Uterus (tissue), 4 donors: ENCODE measurements around the gene MX1. TPM values are rescaled to one million over a fixed set of nuclear protein-coding genes. Genes with fewer than 3 reads are reported as not detected.
A peak's percentile ranks its signal among the peaks of the same experiment; 100 is the strongest.

Experiments
- DNase-seq, 2 donors: peaks; one replicate each; pipeline ENCODE4 v3.0.0-alpha.2; 2019 to 2020
- H3K27ac ChIP-seq, 2 donors: fragments of 200-600 bp; sonication (generic); 1 replicate in 1 of 2; 2 replicates in 1 of 2; pipeline ENCODE4 v1.5.1; 2016 to 2018
- H3K27me3 ChIP-seq, 2 donors: fragments of 200-600 bp; sonication (generic); one replicate each; pipeline ENCODE4 v1.5.1; 2018 to 2019; ENCODE audit warnings: control low read depth in 1 of 2
- H3K36me3 ChIP-seq, 2 donors: fragments of 200-600 bp; sonication (generic); one replicate each; pipeline ENCODE4 v1.5.1; 2019; ENCODE audit warnings: control low read depth in 1 of 2
- H3K4me1 ChIP-seq, 2 donors: fragments of 200-600 bp; sonication (generic); one replicate each; pipeline ENCODE4 v1.5.1; 2018 to 2019; ENCODE audit warnings: control low read depth in 1 of 2
- H3K4me3 ChIP-seq, 2 donors: fragments of 200-600 bp; sonication (generic); 1 replicate in 1 of 2; 2 replicates in 1 of 2; pipeline ENCODE4 v1.5.1; 2018 to 2019; ENCODE audit warnings: mild to moderate bottlenecking in 1 of 2
- H3K9me3 ChIP-seq, 2 donors: fragments of 200-600 bp; sonication (generic); one replicate each; pipeline ENCODE4 v1.5.1; 2019; ENCODE audit warnings: control low read depth in 1 of 2
- CTCF ChIP-seq, 4 experiments: fragments of 200-600 bp in 2 of 4; fragments of 450-650 bp in 2 of 4; sonication (generic) in 2 of 4; IDR thresholded peaks; one replicate each; pipeline ENCODE4 v1.5.1; 2016 to 2019; ENCODE audit warnings: antibody characterized with exemption in 4 of 4, mild to moderate bottlenecking in 2 of 4, moderate library complexity in 1 of 4
- POLR2A ChIP-seq, 2 donors: fragments of 450-650 bp; IDR thresholded peaks; one replicate each; pipeline ENCODE4 v1.6.1; 2016; ENCODE audit warnings: antibody characterized with exemption in 2 of 2, mild to moderate bottlenecking in 1 of 2, moderate library complexity in 1 of 2
- intact Hi-C: fragments of 100-400 bp; cut with DNase I; formaldehyde crosslinking; loops from one replicate; pipeline ENCODE4 v1.15.1; 2023; ENCODE audit warnings: low total_unique reads
- total RNA-seq, 4 donors: library from RNA; depleted of rRNA in 3 of 4; stranded (reverse); fragments of >200 nt in 3 of 4; gene quantifications; one replicate each; pipeline versions ENCODE4 v1.1.0 to v1.2.4, GENCODE V29; 2014 to 2023
- donor health status: DM: yes; HTN: yes; CAD: no.

The MX1 gene
- total RNA-seq, 4 donors from 2014 or later: 23.5 to 96.3 (median 33.4) TPM

- H3K4me3 ChIP-seq: no peak overlapping the region
- intact Hi-C loops: no loop called here
- H3K36me3 ChIP-seq: no peaks in the 10 kb centered on the region
- TF ChIP-seq CTCF (IDR thresholded peaks at IDR 0.05) (no peak), POLR2A (IDR thresholded peaks at IDR 0.05) (no peak)
- no peak for DNase-seq
- no peak overlapping the region for H3K27ac ChIP-seq
- no peaks in the 10 kb centered on the region for H3K27me3 ChIP-seq
- no peaks in the 10 kb centered on the region for H3K4me1 ChIP-seq
- H3K9me3 ChIP-seq: no peaks in the 10 kb centered on the region
Observed at GRCh38 chr21:41504030-41504429, 78.0 kb downstream of the MX1 start.

GRCh38 chr21:41506005-41506594 is 80.1 kb downstream of the MX1 start:
- DNase-seq: no peak
- intact Hi-C loops: no loop called here
- H3K9me3 ChIP-seq: no peaks in the 10 kb centered on the region
- no peak for TF ChIP-seq CTCF (IDR thresholded peaks at IDR 0.05)
- H3K27me3 ChIP-seq: peaks cover 0 to 3% of the 10 kb centered on the region in 2 donors
- no peaks in the 10 kb centered on the region for H3K4me1 ChIP-seq
- H3K36me3 ChIP-seq: no peaks in the 10 kb centered on the region
- H3K4me3 ChIP-seq: no peak overlapping the region
- no peak overlapping the region for H3K27ac ChIP-seq

- Histone ChIP-seq H3K36me3 (no peaks in the 10 kb centered on the region), H3K27me3 (peaks cover 0 to 3% of the 10 kb centered on the region in 2 donors), H3K27ac (no peak overlapping the region), H3K4me3 (peak overlapping the region in 1 of 2 donors; percentile 9), H3K9me3 (no peaks in the 10 kb centered on the region), H3K4me1 (no peaks in the 10 kb centered on the region)
- no peak for TF ChIP-seq POLR2A (IDR thresholded peaks at IDR 0.05)
- TF ChIP-seq CTCF (IDR thresholded peaks at IDR 0.05): no peak
- intact Hi-C loops: no loop called here
- no peak for DNase-seq
Observed at GRCh38 chr21:41506611-41507520, 80.8 kb downstream of the MX1 start.

GRCh38 chr21:41507521-41508414 is 81.7 kb downstream of the MX1 start, which contains the start of gene TMPRSS2:
Gene TMPRSS2, minus strand, starts transcription at chr21:41508158. Its CDS starts 10,025 bp downstream, at chr21:41498133.
- H3K4me1 ChIP-seq: no peaks in the 10 kb centered on the region
- H3K27me3 ChIP-seq: peaks cover 0 to 3% of the 10 kb centered on the region in 2 donors
- no peak within 1 kb of the TSS for H3K27ac ChIP-seq
- TF ChIP-seq POLR2A (IDR thresholded peaks at IDR 0.05) (peak in 1 of 2 donors; percentile 11), CTCF (IDR thresholded peaks at IDR 0.05) (no peak)
- H3K4me3 ChIP-seq: peak within 1 kb of the TSS in 1 of 2 donors; percentile 9
- intact Hi-C loops: no loop called here
- no peak for DNase-seq
- H3K9me3 ChIP-seq: no peaks in the 10 kb centered on the region
- H3K36me3 ChIP-seq: no peaks in the 10 kb centered on the region
